SK-N-SH (cell line): Measurements from ENCODE around the gene ABCB7. TPM values are rescaled to one million over a fixed set of nuclear protein-coding genes. Genes with fewer than 3 reads are reported as not detected.

ENCODE experiments used
- CTCF ChIA-PET: fragments of 300-600, 350-600 bp; formaldehyde crosslinking; extraction: SDS; loops from one replicate; lab custom pipeline; 2021; lab: Yijun Ruan, JAX
- POLR2A ChIA-PET: fragments of 350-600 bp; sonication (Branson Sonifier 250); formaldehyde crosslinking; extraction: SDS; loops from one replicate; lab custom pipeline; 2020; ENCODE audit warnings: antibody characterized with exemption, inconsistent platforms; lab: Yijun Ruan, JAX
- DNase-seq: peaks from one replicate; pipeline ENCODE4 v3.0.0; 2012
- H2AFZ ChIP-seq: fragments of 200-600 bp; sonication (generic); 2 replicates; pipeline ENCODE4 v1.8.1; 2016; ENCODE audit warnings: antibody characterized with exemption, mild to moderate bottlenecking, low read depth
- H3F3A ChIP-seq: fragments of 200-600 bp; sonication (generic); replicated peaks from 2 replicates; pipeline ENCODE3; 2016; ENCODE audit warnings: antibody characterized with exemption, mild to moderate bottlenecking; ENCODE audit not compliant: insufficient read depth
- H3K27ac ChIP-seq, 2 experiments: fragments of 200-500 bp in 1 of 2; fragments of 200-600 bp in 1 of 2; sonication (Bioruptor generic) in 1 of 2; sonication (generic), shearing (Covaris generic) in 1 of 2; 2 replicates each; pipeline versions ENCODE4 v1.5.1 to v1.6.1; 2014 to 2016; ENCODE audit warnings: low read depth in 2 of 2, inconsistent platforms in 1 of 2, low read length in 1 of 2, mild to moderate bottlenecking in 1 of 2, mixed read lengths in 1 of 2
- H3K27me3 ChIP-seq: fragments of 200-600 bp; sonication (generic), shearing (Covaris generic); 2 replicates; pipeline ENCODE4 v1.6.1; 2016; ENCODE audit warnings: mixed run types; ENCODE audit not compliant: insufficient read depth
- H3K36me3 ChIP-seq, 2 experiments: fragments of 200-500 bp in 1 of 2; fragments of 200-600 bp in 1 of 2; sonication (Bioruptor generic) in 1 of 2; sonication (generic) in 1 of 2; replicated peaks in 1 of 2; 2 replicates each; pipeline versions ENCODE3 to v1.5.1; 2014 to 2016; ENCODE audit warnings: low read length in 1 of 2, mild to moderate bottlenecking in 1 of 2; ENCODE audit not compliant: insufficient read depth in 2 of 2, control insufficient read depth in 1 of 2
- H3K4me1 ChIP-seq, 2 experiments: fragments of 200-500 bp in 1 of 2; fragments of 200-600 bp in 1 of 2; sonication (Bioruptor generic) in 1 of 2; sonication (generic), shearing (Covaris generic) in 1 of 2; 2 replicates each; pipeline versions ENCODE4 v1.5.1 to v1.6.1; 2014 to 2016; ENCODE audit warnings: low read depth in 1 of 2, low read length in 1 of 2, mixed run types in 1 of 2; ENCODE audit not compliant: insufficient read depth in 2 of 2, control insufficient read depth in 1 of 2
- H3K4me2 ChIP-seq: fragments of 200-600 bp; sonication (generic), shearing (Covaris generic); 2 replicates; pipeline ENCODE4 v1.6.1; 2017; ENCODE audit warnings: mixed run types
- H3K4me3 ChIP-seq, 2 experiments: fragments of 200-500 bp in 1 of 2; fragments of 200-600 bp in 1 of 2; sonication (Bioruptor generic) in 1 of 2; sonication (generic), shearing (Covaris generic) in 1 of 2; 2 replicates each; pipeline versions ENCODE4 v1.5.1 to v1.8.1; 2014 to 2016; ENCODE audit warnings: low read depth in 2 of 2, inconsistent platforms in 1 of 2, low read length in 1 of 2, mild to moderate bottlenecking in 1 of 2, mixed read lengths in 1 of 2, moderate library complexity in 1 of 2
- H3K79me2 ChIP-seq: fragments of 200-600 bp; sonication (generic); 2 replicates; pipeline ENCODE4 v1.8.1; 2017; ENCODE audit warnings: mild to moderate bottlenecking; ENCODE audit not compliant: insufficient read depth
- H3K9ac ChIP-seq: fragments of 200-600 bp; sonication (generic); 2 replicates; pipeline ENCODE4 v1.6.1; 2017; ENCODE audit warnings: mixed run types
- H3K9me2 ChIP-seq: fragments of 200-600 bp; sonication (generic); 2 replicates; pipeline ENCODE4 v1.6.1; 2017; ENCODE audit warnings: mixed run types
- H3K9me3 ChIP-seq: fragments of 200-600 bp; sonication (generic); 2 replicates; pipeline ENCODE4 v1.6.1; 2017; ENCODE audit warnings: mixed run types, mild to moderate bottlenecking, moderate library complexity
- H4K20me1 ChIP-seq: fragments of 200-600 bp; sonication (generic); 2 replicates; pipeline ENCODE4 v1.6.1; 2017; ENCODE audit warnings: mild to moderate bottlenecking, mixed run types; ENCODE audit not compliant: insufficient read depth
- FOSL2 ChIP-seq: IDR thresholded peaks from 2 replicates; pipeline ENCODE4 v1.4.0; 2012; ENCODE audit warnings: low read depth, mild to moderate bottlenecking, moderate library complexity, borderline replicate concordance
- FOXJ3 ChIP-seq: sonication (generic); formaldehyde crosslinking; IDR thresholded peaks from 2 replicates; pipeline ENCODE4 v1.5.1; 2020; ENCODE audit warnings: mild to moderate bottlenecking, missing genetic modification reagents
- FOXM1 ChIP-seq: IDR thresholded peaks from 2 replicates; pipeline ENCODE4 v1.4.0; 2012; ENCODE audit warnings: low read depth, mild to moderate bottlenecking
- GATA2 ChIP-seq: sonication (generic); formaldehyde crosslinking; IDR thresholded peaks from 2 replicates; pipeline ENCODE4 v1.5.0; 2020; ENCODE audit warnings: mild to moderate bottlenecking, missing genetic modification reagents
- MEF2A ChIP-seq: IDR thresholded peaks from 2 replicates; pipeline ENCODE4 v1.4.0; 2012; ENCODE audit warnings: low read depth, borderline replicate concordance
- MXI1 ChIP-seq: IDR thresholded peaks from 2 replicates; pipeline ENCODE4 v1.6.1; 2012; ENCODE audit warnings: mild to moderate bottlenecking, low read depth, low read length, improper control_type of control experiment
- POLR2AphosphoS5 ChIP-seq: IDR thresholded peaks from 2 replicates; pipeline ENCODE4 v1.6.1; 2012; ENCODE audit warnings: low read depth, low read length
- RAD21 ChIP-seq: IDR thresholded peaks from 2 replicates; pipeline ENCODE4 v1.6.1; 2012; ENCODE audit warnings: mild to moderate bottlenecking, low read length
- RCOR1 ChIP-seq: fragments of 150-350 bp; IDR thresholded peaks from 2 replicates; pipeline ENCODE4 v1.6.1; 2017; ENCODE audit warnings: antibody characterized with exemption, low read length
- RFX5 ChIP-seq: IDR thresholded peaks from 2 replicates; pipeline ENCODE4 v1.6.1; 2012; ENCODE audit warnings: mild to moderate bottlenecking, improper control_type of control experiment, low read length
- SIN3A ChIP-seq: IDR thresholded peaks from 2 replicates; pipeline ENCODE4 v1.6.1; 2012; ENCODE audit warnings: low read depth, mild to moderate bottlenecking, low read length, moderate library complexity, borderline replicate concordance
- SMC3 ChIP-seq: IDR thresholded peaks from 2 replicates; pipeline ENCODE4 v1.6.1; 2012; ENCODE audit warnings: low read depth, low read length, improper control_type of control experiment
- TCF12 ChIP-seq: IDR thresholded peaks from 2 replicates; pipeline ENCODE4 v1.4.0; 2012
- TEAD4 ChIP-seq: IDR thresholded peaks from 2 replicates; pipeline ENCODE4 v1.4.0; 2012; ENCODE audit warnings: mild to moderate bottlenecking, borderline replicate concordance; ENCODE audit not compliant: insufficient read depth
- YY1 ChIP-seq: IDR thresholded peaks from 2 replicates; pipeline ENCODE4 v1.4.0; 2012; ENCODE audit warnings: low read depth, mild to moderate bottlenecking
- WGBS: methylation state at CpG from one replicate; pipeline ENCODE4 v1.1.6; 2017; ENCODE audit warnings: low lambda C conversion rate; 5-methylcytosine and 5-hydroxymethylcytosine counted together
- polyA plus RNA-seq, 3 experiments: library from polyadenylated mRNA; depleted of rRNA; stranded (reverse); fragments of >200 nt; gene quantifications; 2 replicates each; pipeline ENCODE4 v1.2.3, GENCODE V29; 2012
- TF ChIP-seq, protein P1 (sequence below): fragments of 200-600 bp; sonication (generic); IDR thresholded peaks from 2 replicates; pipeline ENCODE4 v1.6.1; 2017; ENCODE audit warnings: antibody characterized with exemption, mild to moderate bottlenecking, moderate library complexity
- TF ChIP-seq, protein P2 (sequence below): fragments of 150-350 bp; IDR thresholded peaks from 2 replicates; pipeline ENCODE4 v1.6.1; 2017; ENCODE audit warnings: antibody characterized with exemption, low read length, low read depth, borderline replicate concordance
- TF ChIP-seq, protein P3 (sequence below): IDR thresholded peaks from 2 replicates; pipeline ENCODE4 v1.4.0; 2012; ENCODE audit warnings: low read depth
- TF ChIP-seq, protein P4 (sequence below): IDR thresholded peaks from 2 replicates; pipeline ENCODE4 v1.6.1; 2012; ENCODE audit warnings: mild to moderate bottlenecking, low read depth, low read length, moderate library complexity

Gene ABCB7
- polyA plus RNA-seq, 1 of the 3 experiments (the other 2 are of a cell fraction), result 20.4 TPM

DNA sequence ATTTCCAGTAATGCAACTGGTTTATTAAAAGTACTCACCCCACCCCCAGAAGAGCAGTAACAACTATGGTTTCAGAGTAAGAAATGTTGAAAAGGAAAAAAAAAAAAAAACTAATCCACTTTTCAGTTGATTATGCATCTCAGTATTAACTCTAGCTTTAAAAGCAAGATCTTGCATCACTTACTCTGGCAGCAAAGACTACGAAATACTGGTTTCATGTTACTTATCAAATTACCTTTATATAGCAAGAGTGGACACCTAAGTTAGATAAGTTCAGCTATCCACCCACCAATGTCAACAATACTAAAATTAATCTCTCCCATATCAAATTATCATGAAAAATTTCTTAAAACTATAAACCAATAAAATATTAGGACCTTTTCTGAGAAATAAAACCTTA lies 105.0 kb downstream of the ABCB7 start:
- CTCF ChIA-PET, result no interaction called here
- WGBS, result 85% methylated on average over 1 of the region's 1 CpG

DNA sequence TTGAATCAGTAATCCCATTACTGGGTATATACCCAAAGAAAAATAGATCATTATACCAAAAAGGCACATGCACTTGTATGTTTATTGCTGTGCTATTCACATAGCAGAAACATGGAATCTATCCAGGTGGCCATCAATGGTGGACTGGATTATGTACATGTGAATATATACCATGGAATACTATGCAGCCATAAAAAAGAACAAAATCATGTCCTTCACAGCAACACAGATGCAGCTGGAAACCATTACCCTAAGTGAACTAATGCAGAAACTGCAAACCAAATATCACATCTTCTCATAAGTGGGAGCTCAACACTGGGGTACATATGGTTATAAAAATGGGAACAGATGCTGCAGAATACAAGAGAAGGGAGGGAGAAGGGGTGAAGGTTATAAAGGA lies 110.7 kb downstream of the ABCB7 start:
- Histone ChIP-seq H3K27me3 (no peaks in the 10 kb centered on the region), H3K27ac (no peak overlapping the region), H3K4me2 (no peak overlapping the region), H3K9ac (no peak overlapping the region), H2AFZ (no peak overlapping the region), H3K36me3 (no peaks in the 10 kb centered on the region), H4K20me1 (no peaks in the 10 kb centered on the region), H3K79me2 (no peaks in the 10 kb centered on the region), H3K9me3 (no peaks in the 10 kb centered on the region; the same call in 1 of the 2 replicates), H3K9me2 (no peaks in the 10 kb centered on the region), H3K4me1 (no peaks in the 10 kb centered on the region), H3K4me3 (no peak overlapping the region), H3F3A (no peaks in the 10 kb centered on the region)
- no peak for DNase-seq
- ChIA-PET POLR2A (no interaction called here), CTCF (no interaction called here)
- no peak for TF ChIP-seq TCF12
- TF ChIP-seq SIN3A, result no peak
- no peak for TF ChIP-seq SMC3
- TF ChIP-seq, protein P1, sequence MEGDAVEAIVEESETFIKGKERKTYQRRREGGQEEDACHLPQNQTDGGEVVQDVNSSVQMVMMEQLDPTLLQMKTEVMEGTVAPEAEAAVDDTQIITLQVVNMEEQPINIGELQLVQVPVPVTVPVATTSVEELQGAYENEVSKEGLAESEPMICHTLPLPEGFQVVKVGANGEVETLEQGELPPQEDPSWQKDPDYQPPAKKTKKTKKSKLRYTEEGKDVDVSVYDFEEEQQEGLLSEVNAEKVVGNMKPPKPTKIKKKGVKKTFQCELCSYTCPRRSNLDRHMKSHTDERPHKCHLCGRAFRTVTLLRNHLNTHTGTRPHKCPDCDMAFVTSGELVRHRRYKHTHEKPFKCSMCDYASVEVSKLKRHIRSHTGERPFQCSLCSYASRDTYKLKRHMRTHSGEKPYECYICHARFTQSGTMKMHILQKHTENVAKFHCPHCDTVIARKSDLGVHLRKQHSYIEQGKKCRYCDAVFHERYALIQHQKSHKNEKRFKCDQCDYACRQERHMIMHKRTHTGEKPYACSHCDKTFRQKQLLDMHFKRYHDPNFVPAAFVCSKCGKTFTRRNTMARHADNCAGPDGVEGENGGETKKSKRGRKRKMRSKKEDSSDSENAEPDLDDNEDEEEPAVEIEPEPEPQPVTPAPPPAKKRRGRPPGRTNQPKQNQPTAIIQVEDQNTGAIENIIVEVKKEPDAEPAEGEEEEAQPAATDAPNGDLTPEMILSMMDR, result no peak
- TF ChIP-seq, protein P2, sequence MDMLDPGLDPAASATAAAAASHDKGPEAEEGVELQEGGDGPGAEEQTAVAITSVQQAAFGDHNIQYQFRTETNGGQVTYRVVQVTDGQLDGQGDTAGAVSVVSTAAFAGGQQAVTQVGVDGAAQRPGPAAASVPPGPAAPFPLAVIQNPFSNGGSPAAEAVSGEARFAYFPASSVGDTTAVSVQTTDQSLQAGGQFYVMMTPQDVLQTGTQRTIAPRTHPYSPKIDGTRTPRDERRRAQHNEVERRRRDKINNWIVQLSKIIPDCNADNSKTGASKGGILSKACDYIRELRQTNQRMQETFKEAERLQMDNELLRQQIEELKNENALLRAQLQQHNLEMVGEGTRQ, result no peak
- TF ChIP-seq MXI1, result no peak
- no peak for TF ChIP-seq MEF2A
- no peak for TF ChIP-seq FOSL2
- TF ChIP-seq, protein P3, sequence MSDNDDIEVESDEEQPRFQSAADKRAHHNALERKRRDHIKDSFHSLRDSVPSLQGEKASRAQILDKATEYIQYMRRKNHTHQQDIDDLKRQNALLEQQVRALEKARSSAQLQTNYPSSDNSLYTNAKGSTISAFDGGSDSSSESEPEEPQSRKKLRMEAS, result no peak

More for the DNA sequence above, 105.0 kb downstream of the ABCB7 start:
- no peaks in the 10 kb centered on the region for H3K9me3 ChIP-seq
- TF ChIP-seq, protein P4, sequence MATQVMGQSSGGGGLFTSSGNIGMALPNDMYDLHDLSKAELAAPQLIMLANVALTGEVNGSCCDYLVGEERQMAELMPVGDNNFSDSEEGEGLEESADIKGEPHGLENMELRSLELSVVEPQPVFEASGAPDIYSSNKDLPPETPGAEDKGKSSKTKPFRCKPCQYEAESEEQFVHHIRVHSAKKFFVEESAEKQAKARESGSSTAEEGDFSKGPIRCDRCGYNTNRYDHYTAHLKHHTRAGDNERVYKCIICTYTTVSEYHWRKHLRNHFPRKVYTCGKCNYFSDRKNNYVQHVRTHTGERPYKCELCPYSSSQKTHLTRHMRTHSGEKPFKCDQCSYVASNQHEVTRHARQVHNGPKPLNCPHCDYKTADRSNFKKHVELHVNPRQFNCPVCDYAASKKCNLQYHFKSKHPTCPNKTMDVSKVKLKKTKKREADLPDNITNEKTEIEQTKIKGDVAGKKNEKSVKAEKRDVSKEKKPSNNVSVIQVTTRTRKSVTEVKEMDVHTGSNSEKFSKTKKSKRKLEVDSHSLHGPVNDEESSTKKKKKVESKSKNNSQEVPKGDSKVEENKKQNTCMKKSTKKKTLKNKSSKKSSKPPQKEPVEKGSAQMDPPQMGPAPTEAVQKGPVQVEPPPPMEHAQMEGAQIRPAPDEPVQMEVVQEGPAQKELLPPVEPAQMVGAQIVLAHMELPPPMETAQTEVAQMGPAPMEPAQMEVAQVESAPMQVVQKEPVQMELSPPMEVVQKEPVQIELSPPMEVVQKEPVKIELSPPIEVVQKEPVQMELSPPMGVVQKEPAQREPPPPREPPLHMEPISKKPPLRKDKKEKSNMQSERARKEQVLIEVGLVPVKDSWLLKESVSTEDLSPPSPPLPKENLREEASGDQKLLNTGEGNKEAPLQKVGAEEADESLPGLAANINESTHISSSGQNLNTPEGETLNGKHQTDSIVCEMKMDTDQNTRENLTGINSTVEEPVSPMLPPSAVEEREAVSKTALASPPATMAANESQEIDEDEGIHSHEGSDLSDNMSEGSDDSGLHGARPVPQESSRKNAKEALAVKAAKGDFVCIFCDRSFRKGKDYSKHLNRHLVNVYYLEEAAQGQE, result no peak
- TF ChIP-seq YY1 (no peak), RFX5 (no peak), POLR2AphosphoS5 (no peak), TEAD4 (no peak), RCOR1 (no peak), SIN3A (no peak), FOXM1 (no peak), GATA2 (no peak), FOXJ3 (CRISPR knock-in tag) (no peak), RAD21 (no peak), TCF12 (no peak)
- TF ChIP-seq, protein P1, result no peak
- TF ChIP-seq, all 33 proteins: peak for 0
- POLR2A ChIA-PET, result no interaction called here
- Histone ChIP-seq H3K9me2 (no peaks in the 10 kb centered on the region), H2AFZ (no peak overlapping the region), H3K36me3 (no peaks in the 10 kb centered on the region), H3K4me1 (no peaks in the 10 kb centered on the region), H3K4me2 (no peak overlapping the region), H3K27ac (no peak overlapping the region), H3K27me3 (no peaks in the 10 kb centered on the region), H3K9ac (no peak overlapping the region), H4K20me1 (no peaks in the 10 kb centered on the region), H3K79me2 (no peaks in the 10 kb centered on the region), H3F3A (no peaks in the 10 kb centered on the region), H3K4me3 (no peak overlapping the region)
- no peak for DNase-seq
